Stimulated activated CD8-positive, alpha-beta memory T cell treated with anti-CD3 and anti-CD28 coated beads, Interleukin-7, amount 100 ng/mL, for 48 hours (primary cell): ENCODE measurements around the gene PPP4R1.
"Not testable (repeated sequence)": the region's sequence is repeated elsewhere in the genome, so short reads cannot be mapped to it uniquely, and the experiment has no call there.

Source experiments
- DNase-seq, 2 donors: peaks; one replicate each; pipeline ENCODE4 v3.0.0-alpha.2; 2020; ENCODE audit warnings: low read depth in 1 of 2; ENCODE audit errors: extremely low read depth in 1 of 2

PPP4R1 gene

DNA sequence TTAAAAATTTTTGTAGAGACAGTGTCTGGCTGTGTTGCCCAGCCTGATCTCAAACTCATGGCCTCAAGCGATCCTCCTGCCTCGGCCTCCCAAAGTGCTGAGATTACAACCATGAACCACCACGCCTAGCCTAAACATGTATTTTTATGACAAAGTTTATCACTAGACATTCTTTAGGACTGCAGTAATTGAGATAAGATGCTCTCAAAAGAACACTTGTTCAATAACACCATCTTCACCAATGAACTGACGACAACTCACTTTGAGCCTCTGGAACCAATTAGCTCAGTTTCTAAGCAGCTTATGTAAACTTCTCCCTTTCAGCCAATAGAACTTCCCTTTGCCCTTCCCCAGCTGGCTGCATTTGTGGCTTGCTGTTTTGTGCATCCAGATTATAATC is 15.3 kb upstream of the PPP4R1 start:
- DNase-seq = no peak

DNA sequence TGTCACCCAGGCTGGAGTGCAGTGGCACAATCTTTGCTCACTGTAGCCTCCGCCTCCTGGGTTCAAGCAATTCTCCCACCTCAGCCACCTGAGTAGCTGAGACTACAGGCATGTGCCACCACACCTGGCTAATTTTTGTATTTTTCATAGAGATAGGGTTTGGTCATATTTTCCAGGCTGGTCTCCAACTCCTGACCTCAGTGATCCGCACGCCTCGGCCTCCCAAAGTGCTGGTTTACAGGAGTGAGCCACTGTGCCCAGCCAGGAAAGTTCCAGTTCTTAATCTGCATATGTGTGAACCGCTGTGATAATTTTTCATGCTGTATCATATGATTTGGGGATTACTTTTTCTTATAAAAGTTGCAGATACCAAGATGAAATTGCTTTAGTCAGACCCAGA is 14.6 kb upstream of the PPP4R1 start:
- DNase-seq = no peak

DNA sequence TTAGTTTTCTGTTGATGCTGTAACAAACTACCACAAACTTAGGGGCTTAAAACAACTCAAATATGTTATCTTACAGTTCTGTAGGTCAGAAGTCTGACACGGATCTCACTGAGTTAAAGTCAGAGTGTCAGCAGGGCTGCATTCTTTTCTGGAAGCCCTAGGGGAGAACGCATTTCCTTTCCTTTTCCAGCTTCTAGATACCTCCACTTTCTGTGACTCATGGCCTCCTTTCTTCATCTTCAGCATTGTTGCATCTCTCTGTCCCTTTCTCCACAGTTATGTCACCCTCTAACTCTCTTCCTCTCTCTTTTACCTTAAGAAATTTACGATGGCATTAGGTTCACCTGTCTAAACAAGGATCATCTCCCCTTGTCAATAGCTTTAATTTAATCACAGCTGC is 13.3 kb upstream of the PPP4R1 start:
- DNase-seq = no peak

DNA sequence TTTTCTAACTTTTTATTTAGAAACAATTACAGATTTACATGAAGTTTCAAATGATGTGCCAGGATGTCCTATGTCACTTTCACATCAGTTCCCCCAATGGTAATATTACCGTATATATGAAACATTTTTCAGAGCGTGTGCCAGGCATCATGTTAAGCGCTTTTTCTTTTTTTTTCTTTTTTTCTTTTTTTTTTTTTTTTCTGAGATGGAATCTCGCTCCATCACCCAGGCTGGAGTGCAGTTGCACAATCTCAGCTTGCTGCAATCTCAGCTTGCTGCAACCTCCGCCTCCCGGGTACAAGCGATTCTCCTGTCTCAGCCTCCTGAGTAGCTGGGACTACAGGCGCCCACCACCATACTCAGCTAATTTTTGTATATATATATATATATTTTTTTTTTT is 5.6 kb upstream of the PPP4R1 start:
- DNase-seq = no peak

DNA sequence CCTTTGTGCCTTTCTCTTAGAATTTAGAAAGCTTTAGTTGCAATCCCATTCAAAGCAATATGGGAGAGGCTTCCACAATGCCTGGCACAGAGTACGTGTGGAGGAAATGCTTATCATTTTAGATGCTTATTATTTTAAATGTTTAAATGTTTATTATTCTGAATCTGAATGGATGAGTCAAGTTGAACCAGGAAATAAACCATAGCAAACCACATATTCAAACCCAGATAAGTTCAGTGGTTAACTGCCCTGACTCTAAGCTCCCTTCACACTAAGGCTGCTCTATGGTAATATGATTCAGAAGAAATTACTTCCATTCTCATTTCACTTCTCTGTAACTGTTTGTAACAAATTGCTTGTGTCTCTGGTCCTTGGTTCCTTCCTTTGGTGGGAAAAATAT is 5.2 kb upstream of the PPP4R1 start:
- DNase-seq = no peak

DNA sequence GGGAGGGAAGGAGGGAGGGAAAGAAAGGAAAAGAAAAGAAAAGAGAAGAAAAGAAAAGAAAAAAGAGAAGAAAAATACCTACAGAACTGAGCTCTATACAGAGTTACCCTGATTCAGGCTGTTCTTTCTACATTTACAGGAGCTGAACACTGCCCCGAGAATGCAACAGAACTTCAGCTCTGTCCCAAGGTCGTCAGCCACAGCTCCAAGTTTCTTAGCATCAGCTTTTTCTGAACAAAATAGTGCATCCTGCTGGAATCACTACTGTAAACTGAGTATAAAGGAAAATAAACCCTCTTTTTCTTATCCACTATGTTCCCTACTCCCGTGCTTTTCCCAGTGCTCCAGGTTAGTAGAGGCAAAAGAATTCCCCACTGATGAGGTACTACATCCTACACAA is 4.7 kb upstream of the PPP4R1 start:
- DNase-seq = no peak

DNA sequence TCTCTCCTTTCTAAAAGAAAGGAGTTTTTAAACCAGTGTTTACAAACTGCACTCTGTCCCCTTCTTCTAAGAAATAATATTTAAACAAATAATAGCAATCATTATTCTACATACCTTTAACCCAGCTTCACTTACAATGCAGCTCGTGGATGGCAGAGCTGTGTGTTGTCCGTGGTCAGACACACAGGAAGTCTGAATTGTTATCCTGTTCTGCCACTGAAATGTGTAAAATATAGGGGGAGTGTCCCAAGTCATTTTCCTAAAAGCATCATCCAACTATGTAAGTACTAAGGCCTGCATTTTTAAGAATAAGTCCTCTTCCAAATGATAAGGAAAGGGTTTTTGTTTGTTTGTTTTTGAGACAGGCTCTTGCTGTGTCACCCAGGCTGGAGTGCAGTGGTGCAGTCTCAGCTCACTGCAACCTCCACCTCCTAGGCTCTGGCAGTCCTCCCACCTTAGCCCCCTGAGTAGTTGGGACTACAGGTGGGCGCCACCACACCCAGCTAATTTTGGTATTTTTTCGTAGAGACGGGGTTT is 2.7 kb upstream of the PPP4R1 start:
- DNase-seq = no peak

DNA sequence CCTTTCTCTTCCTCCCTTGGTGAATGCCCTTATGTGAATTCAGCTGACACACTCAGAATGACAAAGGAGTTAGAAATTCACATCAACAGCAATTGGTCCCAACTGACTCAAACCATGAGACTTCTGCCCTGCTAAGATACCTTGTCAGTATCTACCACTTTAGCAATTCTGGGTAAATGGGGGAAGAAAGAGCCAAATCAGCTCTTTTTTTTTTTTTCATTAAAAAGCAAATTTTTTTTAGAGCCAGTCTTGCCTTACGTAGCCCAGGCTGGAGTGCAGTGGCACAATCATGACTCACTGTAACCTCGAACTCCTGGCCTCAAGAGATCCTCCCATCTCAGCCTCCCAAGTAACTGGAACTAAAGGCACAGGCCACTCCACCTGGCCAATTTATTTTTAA is 1.7 kb upstream of the PPP4R1 start:
- DNase-seq = no peak

DNA sequence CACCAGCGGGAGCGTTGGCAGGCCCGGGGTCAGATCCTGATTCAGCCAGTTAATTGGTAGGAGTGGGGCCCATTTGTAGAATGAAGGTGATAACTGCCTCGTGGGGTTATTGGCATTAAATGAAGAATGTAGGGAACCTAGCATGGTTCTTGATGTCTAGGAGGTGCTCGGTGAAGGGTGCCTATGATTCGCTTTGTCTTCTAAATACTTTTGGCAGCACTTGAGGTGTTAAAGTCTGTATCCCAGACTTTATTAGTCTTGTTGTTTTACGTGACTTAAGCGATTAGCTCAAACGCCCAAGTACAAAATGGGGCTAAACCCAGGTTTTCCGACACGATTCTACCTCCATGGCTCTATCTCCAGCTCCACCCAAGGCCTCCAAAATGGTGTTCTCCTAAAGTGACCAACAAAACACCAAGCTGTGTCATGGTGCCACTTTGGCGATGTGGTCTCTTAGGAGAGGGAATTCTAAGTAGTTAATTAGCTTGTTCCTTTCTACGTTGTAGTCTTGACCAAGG is 980 bp upstream of the PPP4R1 start:
- no peak for DNase-seq

DNA sequence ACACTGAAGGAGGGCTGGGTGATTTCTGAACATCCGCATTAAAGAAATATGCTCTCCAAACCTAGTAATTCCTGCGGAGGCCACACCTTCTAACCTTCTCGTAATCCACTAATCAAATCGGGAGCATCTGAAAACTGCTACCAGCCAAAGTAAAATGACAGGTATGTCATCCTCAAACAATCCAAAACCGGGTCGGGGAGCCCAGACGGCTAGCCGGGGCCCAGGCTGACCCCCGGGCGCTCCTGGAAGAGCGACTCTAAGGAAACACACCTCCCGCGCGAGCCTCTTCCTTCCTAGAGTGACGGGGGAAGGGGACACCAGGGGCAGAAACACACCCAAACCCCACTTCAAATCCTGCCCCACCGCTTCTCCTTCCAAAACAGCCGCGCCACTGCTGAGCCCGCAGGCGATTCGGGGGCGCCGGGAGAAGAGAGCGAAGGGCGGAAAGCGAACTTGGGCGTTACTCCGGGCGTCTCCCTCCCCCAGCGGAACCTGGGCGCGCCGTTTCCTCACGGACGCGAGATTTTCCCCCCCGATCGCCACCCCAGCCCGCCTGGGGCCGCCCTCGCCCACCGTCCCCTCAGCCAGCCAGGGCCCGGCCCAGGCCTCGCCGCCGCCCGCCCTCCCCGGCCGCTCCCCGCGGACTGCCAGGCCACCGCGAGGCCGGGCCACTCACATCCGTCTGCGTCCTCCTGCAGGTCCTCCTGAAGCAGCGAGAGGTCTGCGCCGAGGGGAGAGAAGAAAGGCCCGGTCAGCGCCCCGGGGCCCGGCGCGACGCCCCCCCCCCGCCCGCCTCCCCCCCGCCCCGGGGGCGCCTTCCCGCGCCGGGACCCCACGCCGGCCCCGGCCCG is 584 bp downstream of the PPP4R1 start:
- peak in 1 of 2 donors; percentile 17 for DNase-seq

DNA sequence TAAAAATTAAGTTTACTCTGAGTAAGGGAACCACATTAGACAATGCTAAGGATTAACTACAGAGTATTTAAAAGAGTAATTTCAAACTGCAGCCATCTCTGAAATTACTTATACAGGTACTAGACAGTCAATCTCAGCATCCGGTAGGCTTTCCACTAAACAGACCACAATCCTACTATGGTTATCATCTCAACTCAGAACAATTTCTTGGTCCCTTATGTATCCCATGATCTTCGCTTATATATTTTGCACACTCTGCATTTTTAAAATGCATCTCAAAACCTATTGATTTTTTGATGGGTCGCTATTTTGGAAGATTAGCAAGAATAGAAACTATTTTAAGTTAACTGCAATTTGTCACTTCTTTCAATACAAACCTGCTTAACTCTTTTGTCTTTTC is 1.4 kb downstream of the PPP4R1 start:
- DNase-seq = no peak

DNA sequence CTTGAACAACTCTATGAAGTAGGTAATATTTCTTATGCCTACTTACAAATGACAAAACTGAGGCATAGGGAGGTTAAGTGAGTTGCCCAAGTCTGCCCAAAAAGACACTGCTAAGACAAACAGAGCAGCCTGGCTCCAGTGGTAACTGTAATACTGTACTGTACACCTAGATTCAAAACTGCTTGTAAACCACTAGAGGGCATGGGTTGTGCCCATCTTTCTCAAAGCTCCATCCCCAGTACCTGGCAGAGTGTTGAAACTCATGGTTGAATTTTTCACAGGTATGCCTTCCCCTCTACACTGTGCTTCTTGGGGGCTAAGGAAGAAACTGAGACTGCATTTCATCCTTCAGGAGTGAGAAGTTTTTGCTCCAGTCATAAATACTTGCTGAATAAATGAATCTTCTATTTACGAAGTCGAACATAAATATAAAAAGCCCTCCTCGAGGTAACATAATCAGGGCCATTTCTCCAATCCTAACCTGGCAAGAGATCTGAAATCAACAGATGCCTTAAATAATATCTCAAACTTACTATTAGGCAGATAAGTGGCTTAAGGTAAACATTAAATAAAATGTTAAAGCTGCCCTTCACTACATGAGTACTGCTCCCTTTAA is 2.0 kb downstream of the PPP4R1 start:
- DNase-seq = no peak

DNA sequence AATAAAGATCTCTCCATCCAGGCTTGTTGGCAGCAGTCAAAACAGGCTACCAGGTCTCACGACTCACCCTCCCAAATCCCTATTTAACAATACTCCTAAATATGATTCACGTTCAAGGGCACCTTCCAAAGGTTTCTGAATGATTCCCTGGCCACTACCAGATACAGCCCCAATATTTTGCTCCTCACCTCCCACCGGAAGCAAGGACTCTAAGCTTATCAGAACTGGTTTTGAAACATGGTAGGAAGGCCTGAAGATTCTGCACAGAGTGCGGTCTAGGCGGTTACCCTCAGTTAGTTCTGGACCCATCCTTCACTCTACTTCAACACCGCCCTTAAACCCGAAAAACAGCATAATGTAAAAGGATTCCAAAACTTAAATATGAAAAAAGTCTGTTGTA is 5.2 kb downstream of the PPP4R1 start:
- DNase-seq = no peak

DNA sequence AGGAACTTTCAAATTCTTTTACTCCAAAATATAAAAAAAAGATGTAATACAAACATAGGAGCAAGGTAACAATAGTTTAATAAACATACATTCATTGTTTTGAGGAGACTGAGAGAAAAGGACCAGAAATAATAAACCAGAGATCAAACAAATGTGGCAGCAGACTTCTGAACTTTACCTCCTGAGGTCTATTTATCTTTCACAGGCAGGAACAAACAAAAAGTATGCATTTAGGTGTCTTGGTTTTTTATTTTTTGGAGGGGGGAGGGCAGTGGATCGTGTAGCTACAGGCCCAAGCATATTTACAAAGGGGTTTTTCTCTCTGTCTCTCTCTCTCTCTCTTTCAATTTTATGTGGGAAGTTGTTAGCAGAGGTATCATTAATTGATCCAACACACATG is 5.6 kb downstream of the PPP4R1 start:
- no peak for DNase-seq

DNA sequence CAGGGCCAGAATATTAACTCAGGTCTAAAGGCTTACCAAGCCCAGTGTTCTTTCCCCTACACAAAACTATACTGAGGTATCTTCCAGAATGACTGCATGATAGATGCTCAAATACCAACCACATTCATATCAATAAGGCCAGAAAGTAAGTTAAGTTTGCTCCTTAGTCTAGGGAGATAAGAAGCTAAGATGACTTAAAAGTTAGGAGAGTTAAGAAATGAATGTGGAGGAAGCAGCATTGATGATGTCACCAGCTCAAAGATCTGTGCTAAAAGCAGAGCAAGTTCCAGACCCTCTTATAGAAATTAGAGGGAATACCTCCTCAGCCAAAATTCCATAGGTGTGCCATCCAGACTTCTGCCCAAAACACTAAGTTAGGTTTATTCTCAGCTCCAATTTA is 6.1 kb downstream of the PPP4R1 start:
- DNase-seq = no peak

DNA sequence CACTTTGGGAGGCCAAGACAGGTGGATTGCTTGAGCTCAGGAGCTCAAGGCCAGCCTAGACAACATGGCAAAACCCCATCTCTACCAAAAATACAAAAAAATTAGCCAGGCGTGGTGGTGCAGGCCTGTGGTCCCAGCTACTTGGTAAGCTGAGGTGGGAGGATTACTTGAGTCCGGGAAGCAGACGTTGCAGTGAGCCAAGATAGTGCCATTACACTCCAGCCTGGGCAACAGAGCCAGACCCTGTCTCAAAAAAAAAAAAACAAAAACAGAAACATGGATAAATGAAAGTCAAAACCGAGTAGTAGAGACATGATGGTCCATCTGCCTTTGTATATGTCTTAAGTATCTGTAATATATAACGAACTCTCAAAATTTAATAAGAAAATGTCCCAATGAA is 7.2 kb downstream of the PPP4R1 start:
- DNase-seq = not testable (repeated sequence)

DNA sequence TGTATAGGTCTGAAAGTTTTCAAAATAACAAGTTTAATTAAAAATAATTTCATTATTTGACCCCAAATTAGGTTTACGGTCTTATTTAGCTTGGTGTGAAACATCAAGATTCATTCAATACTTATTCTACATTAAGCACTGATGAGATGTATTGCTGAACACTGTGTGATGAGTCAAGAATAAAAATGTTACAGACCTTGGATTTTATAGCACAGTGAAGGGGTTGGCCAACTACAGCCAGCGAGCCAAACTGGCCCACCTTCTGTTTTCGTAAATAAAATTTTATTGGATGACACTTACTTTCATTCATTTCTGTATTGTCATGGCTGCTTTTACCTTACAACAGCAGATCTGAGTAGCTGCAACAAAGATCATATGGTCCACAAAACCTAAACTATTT is 8.3 kb downstream of the PPP4R1 start:
- no peak for DNase-seq

DNA sequence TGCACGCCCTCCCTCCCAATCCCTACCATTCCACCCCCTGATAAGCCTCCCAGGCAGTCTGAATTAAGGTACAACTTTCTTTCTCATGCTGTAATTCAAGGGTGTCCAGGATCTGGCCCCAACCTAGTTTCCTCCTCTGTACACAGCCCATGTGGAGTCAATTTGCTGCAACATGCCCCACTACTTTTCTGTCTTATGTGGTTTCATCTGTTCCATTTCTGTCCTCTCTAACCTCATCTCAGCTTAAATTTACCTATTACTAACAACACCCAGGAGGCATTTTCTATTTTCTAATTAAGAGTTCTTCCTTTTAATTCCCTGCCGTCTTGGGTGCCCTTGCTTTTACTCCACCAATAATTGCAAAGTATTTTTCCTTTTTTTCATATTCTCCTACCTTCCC is 10.0 kb downstream of the PPP4R1 start:
- DNase-seq = no peak

DNA sequence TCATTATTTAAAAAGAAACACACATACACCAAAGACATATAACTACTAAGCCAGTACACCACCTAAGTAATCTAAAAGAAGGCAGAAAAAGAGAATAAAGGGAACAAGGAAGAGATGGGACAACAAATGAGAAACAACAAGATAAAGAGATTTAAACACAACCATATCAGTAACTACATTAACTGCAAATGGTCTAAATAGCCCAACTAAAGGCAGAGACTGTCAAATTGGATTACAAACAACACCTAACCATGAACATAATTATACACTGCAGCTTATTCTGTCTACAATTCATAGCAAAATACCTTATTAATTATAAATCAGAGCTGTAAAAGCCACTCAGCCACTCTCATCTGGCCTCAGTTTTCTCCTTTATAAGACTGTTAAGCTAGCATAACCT is 15.0 kb downstream of the PPP4R1 start:
- DNase-seq = no peak

DNA sequence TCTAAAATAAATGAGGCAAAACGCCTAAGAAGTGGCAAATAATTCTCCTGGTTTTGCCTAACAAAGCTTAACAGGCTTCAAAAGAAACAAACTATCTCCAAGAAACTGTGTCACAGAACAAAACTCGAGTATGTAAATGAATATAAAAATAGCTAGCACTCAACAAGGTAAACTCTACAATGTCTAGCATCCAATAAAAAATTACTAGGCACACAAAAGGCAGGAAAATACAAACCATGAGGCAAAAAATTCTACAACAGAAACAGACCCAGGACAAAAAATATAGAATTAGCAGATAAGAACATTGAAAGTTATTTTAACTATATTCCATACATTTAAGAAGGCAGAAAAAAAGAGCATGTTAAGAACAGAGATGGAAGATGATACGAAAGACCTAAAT is 16.8 kb downstream of the PPP4R1 start:
- no peak for DNase-seq

DNA sequence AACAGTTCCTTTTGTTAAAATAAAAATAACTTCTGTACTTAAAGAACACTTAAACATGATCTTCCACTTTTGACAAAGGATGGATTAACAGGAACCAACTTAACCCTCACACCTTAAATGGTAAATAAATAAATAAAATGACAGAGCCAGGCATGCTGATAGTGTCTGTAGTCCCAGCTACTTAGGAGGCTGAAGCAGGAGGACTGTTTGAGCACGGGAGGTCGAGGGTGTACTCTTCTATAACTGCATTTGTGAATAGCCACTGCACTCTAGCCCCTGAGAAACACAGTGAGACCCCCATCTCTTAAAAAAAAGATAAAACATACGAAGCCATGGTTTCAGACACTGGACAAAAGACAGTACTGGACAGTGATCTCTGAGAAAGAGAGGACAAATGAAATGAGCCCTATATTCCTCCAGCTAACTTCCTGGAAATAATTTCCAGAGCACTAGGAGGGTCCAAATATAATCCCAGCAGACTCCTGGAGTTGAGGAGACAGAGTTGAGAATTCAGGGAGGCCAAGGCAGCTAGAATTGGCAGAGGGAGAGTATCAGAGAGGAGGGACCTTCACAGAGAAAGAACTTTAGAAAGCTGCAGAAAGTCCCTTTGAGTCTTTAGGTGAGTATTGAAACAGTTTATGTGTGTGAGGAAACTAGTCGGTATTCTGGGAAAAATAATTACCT is 17.4 kb downstream of the PPP4R1 start:
- DNase-seq = no peak

DNA sequence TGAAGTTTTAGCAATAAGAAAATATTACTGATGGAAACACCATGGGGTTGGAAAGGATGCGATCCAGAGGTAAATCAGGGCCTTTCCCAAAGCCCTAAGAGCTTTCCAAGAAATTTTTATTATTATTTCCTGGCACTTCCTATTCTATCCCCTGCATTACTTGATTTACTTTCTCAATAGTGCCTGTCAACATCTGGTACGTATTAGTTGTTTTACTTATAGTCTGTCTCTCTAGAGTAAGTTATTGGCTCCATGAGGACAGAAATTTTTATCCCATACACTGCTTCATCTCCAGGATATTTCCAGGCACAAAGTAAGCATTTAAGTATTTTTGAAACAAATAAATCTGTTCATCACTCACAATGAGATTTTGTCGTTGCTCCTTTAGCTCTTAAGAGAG is 18.1 kb downstream of the PPP4R1 start:
- no peak for DNase-seq
